Ovary (tissue), 3 donors: ENCODE results near the gene SMTNL2.

Source experiments
- POLR2A ChIP-seq: fragments of 450-650 bp; IDR thresholded peaks from one replicate; pipeline ENCODE4 v1.6.1; 2017; ENCODE audit warnings: antibody characterized with exemption, mild to moderate bottlenecking, moderate library complexity
- TF ChIP-seq, protein P1 (sequence below), 3 donors: fragments of 450-650 bp in 2 of 3; fragments of 200-600 bp in 1 of 3; IDR thresholded peaks; one replicate each; pipeline versions ENCODE4 v1.5.1 to v1.8.0; 2016 to 2022; ENCODE audit warnings: antibody characterized with exemption in 3 of 3, mild to moderate bottlenecking in 1 of 3
- donor health status: DM: no; HTN: no; CAD: no.

DNA sequence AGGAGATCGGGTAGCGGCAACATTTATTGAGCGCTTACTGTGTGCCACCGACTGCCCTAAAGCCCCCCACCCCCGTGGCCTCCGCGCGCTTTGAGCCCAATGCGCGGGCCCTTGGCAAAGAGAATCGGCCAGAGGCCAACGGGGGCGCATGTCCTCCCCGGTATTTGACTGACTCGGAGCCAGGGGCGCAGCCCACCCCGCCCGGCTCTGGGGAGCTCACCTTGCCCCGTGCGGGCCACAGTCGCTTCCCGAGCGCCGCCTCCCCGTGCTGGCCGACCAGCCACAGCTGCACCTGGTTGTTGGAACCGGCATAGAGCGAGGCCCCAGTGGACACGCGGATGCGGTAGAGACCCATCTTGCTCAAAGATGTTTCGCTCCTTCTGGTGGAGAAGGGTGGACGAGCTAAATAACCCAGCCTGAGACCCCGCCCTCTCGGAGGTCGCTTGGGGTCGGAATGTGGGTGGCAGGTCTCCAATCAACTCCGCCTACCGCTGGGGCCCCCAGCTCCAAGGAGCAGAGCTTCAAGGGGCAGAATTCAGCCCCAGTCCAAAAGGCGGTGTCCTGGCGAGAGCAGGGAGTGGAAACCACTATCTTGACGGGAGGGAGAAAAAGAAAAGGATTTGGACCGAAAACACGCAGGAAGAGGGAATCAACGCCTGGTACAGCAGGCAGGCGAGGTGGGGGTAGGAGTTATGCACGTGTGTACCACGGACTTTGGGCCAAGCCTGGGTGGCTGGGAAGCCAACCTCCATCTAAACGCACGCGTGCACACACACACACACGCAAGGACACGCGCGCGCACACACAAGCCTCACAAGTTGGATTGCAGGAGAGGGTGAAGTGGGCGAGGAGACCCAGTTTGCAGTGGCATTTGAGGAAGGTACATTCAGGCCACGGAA is 57.2 kb downstream of the SMTNL2 start, which contains the start of gene ALOX15:
- TF ChIP-seq, protein P1, sequence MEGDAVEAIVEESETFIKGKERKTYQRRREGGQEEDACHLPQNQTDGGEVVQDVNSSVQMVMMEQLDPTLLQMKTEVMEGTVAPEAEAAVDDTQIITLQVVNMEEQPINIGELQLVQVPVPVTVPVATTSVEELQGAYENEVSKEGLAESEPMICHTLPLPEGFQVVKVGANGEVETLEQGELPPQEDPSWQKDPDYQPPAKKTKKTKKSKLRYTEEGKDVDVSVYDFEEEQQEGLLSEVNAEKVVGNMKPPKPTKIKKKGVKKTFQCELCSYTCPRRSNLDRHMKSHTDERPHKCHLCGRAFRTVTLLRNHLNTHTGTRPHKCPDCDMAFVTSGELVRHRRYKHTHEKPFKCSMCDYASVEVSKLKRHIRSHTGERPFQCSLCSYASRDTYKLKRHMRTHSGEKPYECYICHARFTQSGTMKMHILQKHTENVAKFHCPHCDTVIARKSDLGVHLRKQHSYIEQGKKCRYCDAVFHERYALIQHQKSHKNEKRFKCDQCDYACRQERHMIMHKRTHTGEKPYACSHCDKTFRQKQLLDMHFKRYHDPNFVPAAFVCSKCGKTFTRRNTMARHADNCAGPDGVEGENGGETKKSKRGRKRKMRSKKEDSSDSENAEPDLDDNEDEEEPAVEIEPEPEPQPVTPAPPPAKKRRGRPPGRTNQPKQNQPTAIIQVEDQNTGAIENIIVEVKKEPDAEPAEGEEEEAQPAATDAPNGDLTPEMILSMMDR (IDR thresholded peaks at IDR 0.05), result no peak
- no peak for TF ChIP-seq POLR2A
